Ascending aorta (tissue), 2 donors: ENCODE measurements around the gene TCF4. TPM values are rescaled to one million over a fixed set of nuclear protein-coding genes. Genes with fewer than 3 reads are reported as not detected.

Source experiments
- DNase-seq, 2 donors: peaks; one replicate each; pipeline ENCODE4 v3.0.0-alpha.2; 2019; ENCODE audit warnings: low spot score in 2 of 2
- H3K27ac ChIP-seq, 2 donors: fragments of 200-600 bp; sonication (generic); one replicate each; pipeline ENCODE4 v1.5.1; 2016 to 2017; ENCODE audit warnings: mild to moderate bottlenecking in 1 of 2
- H3K27me3 ChIP-seq: fragments of 200-600 bp; sonication (generic); one replicate; pipeline ENCODE4 v1.5.1; 2017
- H3K36me3 ChIP-seq, 2 donors: fragments of 200-600 bp; sonication (generic); one replicate each; pipeline ENCODE4 v1.5.1; 2016
- H3K4me1 ChIP-seq, 2 donors: fragments of 200-600 bp; sonication (generic); one replicate each; pipeline ENCODE4 v1.5.1; 2016 to 2017; ENCODE audit warnings: mild to moderate bottlenecking in 1 of 2
- H3K4me3 ChIP-seq, 2 donors: fragments of 200-600 bp; sonication (generic); one replicate each; pipeline ENCODE4 v1.5.1; 2016 to 2017; ENCODE audit warnings: mild to moderate bottlenecking in 1 of 2
- H3K9me3 ChIP-seq, 2 donors: fragments of 200-600 bp; sonication (generic); one replicate each; pipeline ENCODE4 v1.5.1; 2016
- intact Hi-C: fragments of 100-400 bp; cut with DNase I; formaldehyde crosslinking; loops from one replicate; pipeline ENCODE4 v1.15.1; 2023
- total RNA-seq: library from RNA; depleted of rRNA; stranded (reverse); fragments of >200 nt; gene quantifications from one replicate; pipeline ENCODE4 v1.1.0, GENCODE V29; 2016
- TF ChIP-seq, protein P1 (sequence below), 3 experiments: fragments of 200-600 bp in 2 of 3; fragments of 450-650 bp in 1 of 3; sonication (generic) in 2 of 3; IDR thresholded peaks; one replicate each; pipeline ENCODE4 v1.5.1; 2016 to 2019; ENCODE audit warnings: antibody characterized with exemption in 3 of 3, mild to moderate bottlenecking in 1 of 3, moderate library complexity in 1 of 3

The TCF4 gene
- total RNA-seq, 1 donor from 2014 or later, result 180 TPM

- Histone ChIP-seq H3K27ac (peak overlapping the region; percentile 78 to 92), H3K4me3 (peak overlapping the region; percentile 67 to 69), H3K36me3 (no peaks in the 10 kb centered on the region), H3K9me3 (no peaks in the 10 kb centered on the region), H3K27me3 (no peaks in the 10 kb centered on the region), H3K4me1 (peaks cover 0 to 29% of the 10 kb centered on the region in 2 donors)
- intact Hi-C loops, result loop anchor here (5.0 to 10.0 kb wide), 2 partner anchors 265 to 1323 kb away; partner anchors contain the start of gene TCF4
- DNase-seq, result peak; percentile 59 to 89
- TF ChIP-seq, protein P1, sequence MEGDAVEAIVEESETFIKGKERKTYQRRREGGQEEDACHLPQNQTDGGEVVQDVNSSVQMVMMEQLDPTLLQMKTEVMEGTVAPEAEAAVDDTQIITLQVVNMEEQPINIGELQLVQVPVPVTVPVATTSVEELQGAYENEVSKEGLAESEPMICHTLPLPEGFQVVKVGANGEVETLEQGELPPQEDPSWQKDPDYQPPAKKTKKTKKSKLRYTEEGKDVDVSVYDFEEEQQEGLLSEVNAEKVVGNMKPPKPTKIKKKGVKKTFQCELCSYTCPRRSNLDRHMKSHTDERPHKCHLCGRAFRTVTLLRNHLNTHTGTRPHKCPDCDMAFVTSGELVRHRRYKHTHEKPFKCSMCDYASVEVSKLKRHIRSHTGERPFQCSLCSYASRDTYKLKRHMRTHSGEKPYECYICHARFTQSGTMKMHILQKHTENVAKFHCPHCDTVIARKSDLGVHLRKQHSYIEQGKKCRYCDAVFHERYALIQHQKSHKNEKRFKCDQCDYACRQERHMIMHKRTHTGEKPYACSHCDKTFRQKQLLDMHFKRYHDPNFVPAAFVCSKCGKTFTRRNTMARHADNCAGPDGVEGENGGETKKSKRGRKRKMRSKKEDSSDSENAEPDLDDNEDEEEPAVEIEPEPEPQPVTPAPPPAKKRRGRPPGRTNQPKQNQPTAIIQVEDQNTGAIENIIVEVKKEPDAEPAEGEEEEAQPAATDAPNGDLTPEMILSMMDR (IDR thresholded peaks at IDR 0.05), result peak in 1 of 3 experiments; percentile 8
Observed at GRCh38 chr18:55322178-55322735, 265.7 kb downstream of the TCF4 start.

- TF ChIP-seq, protein P1 (IDR thresholded peaks at IDR 0.05), result no peak
- Histone ChIP-seq H3K27me3 (no peaks in the 10 kb centered on the region), H3K4me1 (peaks cover 0 to 35% of the 10 kb centered on the region in 2 donors), H3K27ac (peak overlapping the region; percentile 78 to 92), H3K4me3 (peak overlapping the region; percentile 67 to 69), H3K36me3 (no peaks in the 10 kb centered on the region), H3K9me3 (no peaks in the 10 kb centered on the region)
- peak; percentile 46 to 94 for DNase-seq
- intact Hi-C loops, result loop anchor here (2.0 to 10.0 kb wide), 4 partner anchors 77 to 1323 kb away; partner anchors contain the start of gene TCF4
Observed at GRCh38 chr18:55321265-55322177, 266.5 kb downstream of the TCF4 start.

DNA sequence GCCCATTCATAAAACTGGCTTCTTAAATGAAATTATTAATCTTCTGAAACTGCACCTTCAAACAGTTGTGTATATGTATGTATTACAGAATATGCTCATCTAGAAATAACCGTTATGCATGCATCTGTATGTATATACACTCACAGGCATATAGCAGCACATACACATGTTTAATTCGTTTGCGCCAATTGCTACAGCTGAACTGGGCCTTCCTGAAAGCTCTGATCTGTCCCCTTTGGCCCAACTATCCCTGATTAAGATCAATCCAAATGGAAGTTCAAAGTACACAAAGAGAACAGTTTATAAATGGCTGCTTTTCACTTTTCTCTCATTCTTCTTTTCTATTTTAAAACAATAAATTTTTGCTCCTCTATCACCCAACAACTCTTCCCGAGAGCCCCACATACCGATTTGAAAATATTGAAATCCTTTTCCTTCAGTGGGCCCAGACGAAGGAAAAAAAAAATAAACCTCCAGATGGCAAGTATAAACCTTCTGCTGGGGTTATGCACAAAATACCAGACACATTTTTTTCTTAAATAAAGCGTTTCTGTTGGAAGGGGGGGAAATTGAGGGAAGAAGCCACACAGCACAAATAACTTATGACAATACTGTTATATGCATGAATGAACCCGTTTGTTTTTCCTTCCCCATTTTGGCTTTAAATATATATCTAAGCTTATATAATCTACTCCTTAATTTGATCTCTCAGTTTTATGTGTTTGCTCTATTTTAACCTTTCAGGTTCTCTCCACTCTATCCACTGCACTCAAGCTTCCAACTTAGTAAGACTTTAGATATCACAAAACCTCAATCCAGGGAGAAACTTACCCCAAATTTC lies 267.3 kb downstream of the TCF4 start:
- DNase-seq, result no peak
- Histone ChIP-seq H3K4me3 (peak overlapping the region; percentile 67 to 69), H3K9me3 (no peaks in the 10 kb centered on the region), H3K4me1 (peaks cover 0 to 33% of the 10 kb centered on the region in 2 donors), H3K27ac (peak overlapping the region; percentile 78 to 92), H3K36me3 (no peaks in the 10 kb centered on the region), H3K27me3 (no peaks in the 10 kb centered on the region)
- TF ChIP-seq, protein P1 (IDR thresholded peaks at IDR 0.05), result no peak
- intact Hi-C loops, result loop anchor here (2.0 to 10.0 kb wide), 4 partner anchors 76 to 1324 kb away; partner anchors contain the start of gene TCF4

DNA sequence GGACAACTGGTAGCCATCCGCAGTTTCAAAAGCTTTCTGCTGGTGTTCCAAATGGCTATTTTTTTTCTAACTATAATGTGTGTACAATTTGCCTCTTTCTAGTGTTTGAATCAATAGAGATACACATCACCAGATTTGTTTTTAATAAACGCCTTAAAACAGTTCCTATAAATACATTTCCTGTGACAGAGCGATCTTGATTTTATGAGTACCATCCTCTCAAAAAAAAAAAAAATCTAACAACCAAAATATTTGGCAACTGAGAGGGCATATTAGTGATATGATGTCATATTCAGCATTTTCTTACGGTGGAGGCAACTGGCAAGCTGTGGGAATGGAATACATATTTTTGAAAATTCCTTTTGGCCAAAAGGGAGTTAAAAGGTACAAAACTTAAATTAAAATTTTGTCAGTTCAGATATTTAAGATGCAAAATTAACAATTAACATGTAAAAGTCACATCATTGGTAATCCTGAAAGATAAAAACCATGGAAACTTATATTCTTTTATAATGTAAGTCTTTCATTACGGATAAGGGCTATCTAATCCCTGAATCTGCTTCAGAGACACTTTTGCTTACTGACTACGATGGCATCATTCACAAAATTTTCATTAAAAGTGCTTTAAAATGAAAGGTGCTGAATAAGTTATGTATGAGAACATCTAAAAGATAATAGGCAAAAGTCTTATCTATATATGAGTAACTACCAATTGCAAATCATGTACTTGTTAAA lies 268.4 kb downstream of the TCF4 start:
- Histone ChIP-seq H3K27ac (peak overlapping the region; percentile 78 to 92), H3K4me1 (peaks cover 4 to 33% of the 10 kb centered on the region in 2 donors), H3K27me3 (no peaks in the 10 kb centered on the region), H3K9me3 (no peaks in the 10 kb centered on the region), H3K4me3 (peak overlapping the region; percentile 67 to 69), H3K36me3 (no peaks in the 10 kb centered on the region)
- TF ChIP-seq, protein P1 (IDR thresholded peaks at IDR 0.05), result no peak
- intact Hi-C loops, result loop anchor here (2.0 to 10.0 kb wide), 5 partner anchors 47 to 1325 kb away; partner anchors contain the start of gene TCF4
- no peak for DNase-seq
